IMR-90 (cell line): ENCODE results near the gene MYO10. TPM values are rescaled to one million over a fixed set of nuclear protein-coding genes. Genes with fewer than 3 reads are reported as not detected.

Experiments used
- ATAC-seq: fragments of 200-7000 bp; cut with Tn5 transposase; 2 replicates; pipeline ENCODE4 v1.9.1; 2020; ENCODE audit warnings: low read depth, mild to moderate bottlenecking, moderate library complexity
- BruUV-seq: library from RNA; stranded (reverse); fragments of 400-500 nt; replicated peaks from 2 replicates; lab custom pipeline; 2021; lab: Mats Ljungman, UMichigan
- CTCF ChIA-PET: fragments of 300-600 bp; formaldehyde crosslinking; extraction: SDS; loops from one replicate; lab custom pipeline; 2021; ENCODE audit warnings: antibody characterized with exemption; lab: Yijun Ruan, JAX
- POLR2A ChIA-PET: fragments of 300-600 bp; sonication (Branson Sonifier 250); formaldehyde crosslinking; loops from one replicate; lab custom pipeline; 2022; ENCODE audit warnings: antibody characterized with exemption; ENCODE audit not compliant: unreplicated experiment; lab: Charles Lee
- DNase-seq: peaks from one replicate; pipeline ENCODE4 v3.0.0; 2013
- H2AFZ ChIP-seq: replicated peaks from 2 replicates; pipeline ENCODE3; 2013; ENCODE audit warnings: low read length, mild to moderate bottlenecking; ENCODE audit not compliant: poor library complexity
- H2AK5ac ChIP-seq: 2 replicates; pipeline ENCODE4 v1.6.1; 2013; ENCODE audit warnings: low read depth, low read length, inconsistent platforms
- H2AK9ac ChIP-seq: replicated peaks from 2 replicates; pipeline ENCODE3; 2013; ENCODE audit warnings: mild to moderate bottlenecking, low read depth, low read length, moderate library complexity; ENCODE audit not compliant: poor library complexity
- H2BK120ac ChIP-seq: 2 replicates; pipeline ENCODE4 v1.6.1; 2013; ENCODE audit warnings: low read depth, low read length, inconsistent platforms
- H2BK15ac ChIP-seq: 3 replicates; pipeline ENCODE4 v1.6.1; 2013; ENCODE audit warnings: low read depth, low read length, inconsistent platforms
- H2BK20ac ChIP-seq: 2 replicates; pipeline ENCODE4 v1.6.1; 2013; ENCODE audit warnings: low read depth, mild to moderate bottlenecking, inconsistent platforms, low read length, moderate library complexity
- H2BK5ac ChIP-seq: 2 replicates; pipeline ENCODE4 v1.6.1; 2013; ENCODE audit warnings: mild to moderate bottlenecking, low read depth, low read length, inconsistent platforms; ENCODE audit not compliant: poor library complexity, severe bottlenecking
- H3K14ac ChIP-seq: replicated peaks from 2 replicates; pipeline ENCODE4 v1.6.1; 2013; ENCODE audit warnings: low read depth, low read length, inconsistent platforms
- H3K18ac ChIP-seq: 2 replicates; pipeline ENCODE4 v1.6.1; 2013; ENCODE audit warnings: low read depth, low read length, control low read depth
- H3K23ac ChIP-seq: 2 replicates; pipeline ENCODE4 v1.6.1; 2013; ENCODE audit warnings: low read depth, low read length, inconsistent platforms
- H3K27ac ChIP-seq: 2 replicates; pipeline ENCODE4 v1.5.1; 2013; ENCODE audit warnings: mild to moderate bottlenecking, control low read depth, low read length; ENCODE audit not compliant: insufficient read depth
- H3K27me3 ChIP-seq: 2 replicates; pipeline ENCODE4 v1.6.1; 2013; ENCODE audit warnings: low read length; ENCODE audit not compliant: control insufficient read depth, insufficient read depth
- H3K36me3 ChIP-seq: 2 replicates; pipeline ENCODE4 v1.6.1; 2013; ENCODE audit warnings: low read length, mixed read lengths; ENCODE audit not compliant: control insufficient read depth, insufficient read depth
- H3K4ac ChIP-seq: 2 replicates; pipeline ENCODE4 v1.6.1; 2013; ENCODE audit warnings: low read depth, low read length, inconsistent platforms
- H3K4me1 ChIP-seq: 2 replicates; pipeline ENCODE4 v1.6.1; 2013; ENCODE audit warnings: low read length, mixed read lengths; ENCODE audit not compliant: control insufficient read depth, insufficient read depth
- H3K4me2 ChIP-seq: 2 replicates; pipeline ENCODE4 v1.6.1; 2013; ENCODE audit warnings: low read depth, mild to moderate bottlenecking, control low read depth, low read length, moderate library complexity
- H3K4me3 ChIP-seq: 2 replicates; pipeline ENCODE4 v1.5.1; 2013; ENCODE audit warnings: low read depth, mild to moderate bottlenecking, control low read depth, low read length, moderate library complexity; ENCODE audit not compliant: insufficient read depth
- H3K56ac ChIP-seq: 2 replicates; pipeline ENCODE4 v1.6.1; 2013; ENCODE audit warnings: low read length, inconsistent platforms; ENCODE audit not compliant: insufficient read depth; ENCODE audit errors: extremely low read depth
- H3K79me1 ChIP-seq, 2 experiments: 2 replicates each; pipeline ENCODE4 v1.6.1; 2013; ENCODE audit warnings: low read length in 2 of 2, inconsistent platforms in 1 of 2, low read depth in 1 of 2
- H3K9ac ChIP-seq: 2 replicates; pipeline ENCODE4 v1.6.1; 2013; ENCODE audit warnings: low read depth, low read length, control low read depth
- H3K9me1 ChIP-seq: 2 replicates; pipeline ENCODE4 v1.6.1; 2013; ENCODE audit warnings: low read length, inconsistent platforms; ENCODE audit not compliant: insufficient read depth
- H3K9me3 ChIP-seq: 2 replicates; pipeline ENCODE4 v1.6.1; 2013; ENCODE audit warnings: low read length; ENCODE audit not compliant: control insufficient read depth, insufficient read depth
- H4K20me1 ChIP-seq: 2 replicates; pipeline ENCODE4 v1.6.1; 2013; ENCODE audit warnings: low read length, inconsistent platforms; ENCODE audit not compliant: insufficient read depth
- H4K5ac ChIP-seq: 2 replicates; pipeline ENCODE4 v1.6.1; 2013; ENCODE audit warnings: mild to moderate bottlenecking, low read depth, low read length, control low read depth
- H4K8ac ChIP-seq, 2 experiments: 2 replicates each; pipeline ENCODE4 v1.6.1; 2013; ENCODE audit warnings: low read depth in 2 of 2, low read length in 2 of 2, control low read depth in 1 of 2, inconsistent platforms in 1 of 2
- H4K91ac ChIP-seq: 2 replicates; pipeline ENCODE4 v1.6.1; 2013; ENCODE audit warnings: low read depth, low read length, inconsistent platforms; ENCODE audit not compliant: insufficient read depth
- BHLHE40 ChIP-seq: fragments of 150-350 bp; IDR thresholded peaks from 2 replicates; pipeline ENCODE4 v1.6.1; 2016; ENCODE audit warnings: mild to moderate bottlenecking, low read depth, low read length
- CEBPB ChIP-seq: IDR thresholded peaks from 2 replicates; pipeline ENCODE4 v1.6.1; 2012; ENCODE audit warnings: low read depth, low read length, improper control_type of control experiment
- CHD1 ChIP-seq: IDR thresholded peaks from 2 replicates; pipeline ENCODE4 v1.6.1; 2012; ENCODE audit warnings: low read depth, low read length, improper control_type of control experiment
- CTCF ChIP-seq: conservative IDR thresholded peaks from 2 replicates; pipeline ENCODE4 v1.5.1; 2012; ENCODE audit warnings: mild to moderate bottlenecking, low read depth, low read length, improper control_type of control experiment
- ELK1 ChIP-seq: fragments of 150-350 bp; IDR thresholded peaks from 2 replicates; pipeline ENCODE4 v1.6.1; 2016; ENCODE audit warnings: low read depth, mild to moderate bottlenecking, low read length, moderate library complexity, borderline replicate concordance
- FOS ChIP-seq: fragments of 150-350 bp; IDR thresholded peaks from 2 replicates; pipeline ENCODE4 v1.6.1; 2016; ENCODE audit warnings: low read depth, low read length
- MAFK ChIP-seq: IDR thresholded peaks from 2 replicates; pipeline ENCODE4 v1.6.1; 2012; ENCODE audit warnings: low read depth, low read length, improper control_type of control experiment
- MAZ ChIP-seq: IDR thresholded peaks from 2 replicates; pipeline ENCODE4 v1.6.1; 2012; ENCODE audit warnings: low read depth, mild to moderate bottlenecking, low read length, improper control_type of control experiment, moderate library complexity, borderline replicate concordance
- MXI1 ChIP-seq: IDR thresholded peaks from 2 replicates; pipeline ENCODE4 v1.6.1; 2012; ENCODE audit warnings: low read depth, mild to moderate bottlenecking, low read length, moderate library complexity, borderline replicate concordance
- NFE2L2 ChIP-seq: fragments of 150-350 bp; IDR thresholded peaks from 2 replicates; pipeline ENCODE4 v1.6.1; 2016; ENCODE audit warnings: low read depth, mild to moderate bottlenecking, low read length
- POLR2A ChIP-seq: IDR thresholded peaks from 2 replicates; pipeline ENCODE4 v1.6.1; 2012; ENCODE audit warnings: mild to moderate bottlenecking, low read depth, low read length
- RAD21 ChIP-seq: IDR thresholded peaks from 2 replicates; pipeline ENCODE4 v1.6.1; 2012; ENCODE audit warnings: low read length, improper control_type of control experiment
- RCOR1 ChIP-seq: IDR thresholded peaks from 2 replicates; pipeline ENCODE4 v1.6.1; 2012; ENCODE audit warnings: mild to moderate bottlenecking, low read length, improper control_type of control experiment; ENCODE audit not compliant: insufficient replicate concordance
- RFX5 ChIP-seq: IDR thresholded peaks from 2 replicates; pipeline ENCODE4 v1.8.0; 2012; ENCODE audit warnings: low read depth, mild to moderate bottlenecking, low read length, moderate library complexity
- SMC3 ChIP-seq: fragments of 150-350 bp; IDR thresholded peaks from 2 replicates; pipeline ENCODE4 v1.6.1; 2016; ENCODE audit warnings: low read depth, mild to moderate bottlenecking, antibody characterized with exemption, low read length, moderate library complexity
- USF2 ChIP-seq: fragments of 150-350 bp; IDR thresholded peaks from 2 replicates; pipeline ENCODE4 v1.6.1; 2017; ENCODE audit warnings: mild to moderate bottlenecking, antibody characterized with exemption, low read length, low read depth
- WGBS, 2 experiments: methylation state at CpG; one replicate each; pipeline versions ENCODE4 v1.1.5 to v1.1.7; 2013; ENCODE audit warnings: missing lambda C conversion rate in 2 of 2; ENCODE audit not compliant: insufficient read length in 1 of 2; ENCODE audit errors: extremely low coverage in 2 of 2; 5-methylcytosine and 5-hydroxymethylcytosine counted together
- dilution Hi-C: fragments of 300-500 bp; cut with HindIII; formaldehyde crosslinking; loops from one replicate; pipeline ENCODE4 v1.14.3; 2018; ENCODE audit warnings: low sequenced_read_pairs; ENCODE audit not compliant: unreplicated experiment
- in situ Hi-C: fragments of 300-500 bp; cut with MboI; formaldehyde crosslinking; loops from 3 replicates; pipeline ENCODE4 v1.14.3; 2019; ENCODE audit warnings: low sequenced_read_pairs, inconsistent platforms, mixed read lengths
- intact Hi-C: fragments of 100-400 bp; cut with micrococcal nuclease; formaldehyde crosslinking; loops from 2 replicates; pipeline ENCODE4 v1.10.0; 2022
- polyA plus RNA-seq, 3 experiments: library from polyadenylated mRNA; depleted of rRNA; stranded (reverse); fragments of >200 nt; gene quantifications; 2 replicates each; pipeline ENCODE4 v1.2.3, GENCODE V29; 2012; ENCODE audit warnings: low replicate concordance in 1 of 3
- total RNA-seq: library from RNA; depleted of rRNA; stranded (reverse); fragments of >200 nt; gene quantifications from 2 replicates; pipeline ENCODE4 v1.2.3, GENCODE V29; 2012

The MYO10 gene
- total and polyA plus RNA-seq, 2 of the 4 experiments (the other 2 are of a cell fraction), result 39.9 to 115 TPM

GRCh38 chr5:16787278-16787677, 148.8 kb downstream of the MYO10 start:
- no peak overlapping the region for H3K4me3 ChIP-seq
- TF ChIP-seq NFE2L2, result no peak
- no peak for TF ChIP-seq ELK1
- no peak for TF ChIP-seq POLR2A
- TF ChIP-seq RAD21, result no peak
- no peak for TF ChIP-seq CEBPB
- TF ChIP-seq SMC3, result no peak
- no peak for TF ChIP-seq MAFK
- TF ChIP-seq RCOR1, result no peak
- TF ChIP-seq RFX5, result no peak
- no peak for TF ChIP-seq USF2
- TF ChIP-seq BHLHE40, result no peak
- TF ChIP-seq CTCF, result no peak
- no peak for TF ChIP-seq MAZ
- TF ChIP-seq FOS, result no peak
- TF ChIP-seq MXI1, result no peak
- TF ChIP-seq CHD1, result no peak
- H2AFZ ChIP-seq, result no peak overlapping the region
- H3K14ac ChIP-seq, result no peak overlapping the region
- in situ Hi-C loops, result no loop called here
- no peak overlapping the region for H3K23ac ChIP-seq
- no peak overlapping the region for H3K4ac ChIP-seq
- ChIA-PET CTCF (interaction anchor here (0.6 to 1.2 kb wide), 3 partner anchors 146 to 404 kb away, joined by 3 to 5 read pairs (median 5); no protein-coding TSS in a partner anchor), POLR2A (interaction anchor here (0.6 kb wide), 1 partner anchor 420 kb away, joined by 4 read pairs; no protein-coding TSS in a partner anchor)
- peaks cover 26% of the 10 kb centered on the region for H3K9me1 ChIP-seq
- no peak overlapping the region for H3K18ac ChIP-seq
- H3K9ac ChIP-seq, result no peak overlapping the region
- intact Hi-C loops, result no loop called here
- ATAC-seq (no peak), DNase-seq (no peak)
- no peak overlapping the region for H4K8ac ChIP-seq
- dilution Hi-C loops, result loop anchor here (25.0 kb wide), 1 partner anchor 400 kb away; no protein-coding TSS in a partner anchor
- peaks cover 96% of the 10 kb centered on the region for H4K20me1 ChIP-seq
- H2BK120ac ChIP-seq, result no peak overlapping the region
- H3K27ac ChIP-seq, result no peak overlapping the region
- H2BK15ac ChIP-seq, result no peak overlapping the region
- no TSS peak for BruUV-seq
- peaks cover 25% of the 10 kb centered on the region for H3K4me1 ChIP-seq
- H2AK9ac ChIP-seq, result no peak overlapping the region
- peaks cover 16 to 77% of the 10 kb centered on the region in 2 experiments for H3K79me1 ChIP-seq
- no peak overlapping the region for H4K91ac ChIP-seq
- no peak overlapping the region for H3K4me2 ChIP-seq
- H2BK20ac ChIP-seq, result no peak overlapping the region
- H2BK5ac ChIP-seq, result no peak overlapping the region
- H3K56ac ChIP-seq, result no peak overlapping the region
- no peak overlapping the region for H2AK5ac ChIP-seq
- H3K36me3 ChIP-seq, result peaks cover 48% of the 10 kb centered on the region
- no peak overlapping the region for H4K5ac ChIP-seq
- no CpG with 5 or more reads among the region's 2 CpGs for WGBS, 2 experiments
- H3K27me3 ChIP-seq, result no peaks in the 10 kb centered on the region
- no peaks in the 10 kb centered on the region for H3K9me3 ChIP-seq
